ENCODE measurements around the gene KLC3.
"Not testable (repeated sequence)": the region's sequence is repeated elsewhere in the genome, so short reads cannot be mapped to it uniquely, and the experiment has no call there.

The KLC3 gene

GRCh38 chr19:45320997-45321775, 19.4 kb upstream of the KLC3 start:
- no peak for DNase-seq

- no peak for DNase-seq
These were observed 18.7 kb upstream of the KLC3 start for GRCh38 chr19:45321848-45322247.

- DNase-seq, result no peak
These were observed 18.2 kb upstream of the KLC3 start for GRCh38 chr19:45322311-45322710.

- no peak for DNase-seq
These were observed 17.7 kb upstream of the KLC3 start, which contains the start of gene CKM for GRCh38 chr19:45322744-45323281. Gene CKM (minus strand): TSS chr19:45322875. CDS start chr19:45319713, 3,162 bp downstream.

- DNase-seq, result no peak
These were observed 16.9 kb upstream of the KLC3 start for GRCh38 chr19:45323671-45324081.

GRCh38 chr19:45324349-45324907, 16.1 kb upstream of the KLC3 start:
- DNase-seq, result no peak

GRCh38 chr19:45327404-45328143, 13.0 kb upstream of the KLC3 start:
- no peak for DNase-seq

GRCh38 chr19:45331411-45331810, 9.1 kb upstream of the KLC3 start:
- no peak for DNase-seq

- no peak for DNase-seq
These were observed 6.8 kb upstream of the KLC3 start for GRCh38 chr19:45333609-45334303.

- DNase-seq, result not testable (repeated sequence)
These were observed 5.7 kb upstream of the KLC3 start for GRCh38 chr19:45334881-45335280.

- no peak for DNase-seq
These were observed 3.8 kb upstream of the KLC3 start for GRCh38 chr19:45336696-45337251.

- DNase-seq, result no peak
These were observed 921 bp upstream of the KLC3 start for GRCh38 chr19:45339629-45340028.

GRCh38 chr19:45340899-45341453, 426 bp downstream of the KLC3 start:
- no peak for DNase-seq

- no peak for DNase-seq
These were observed 2.4 kb downstream of the KLC3 start for GRCh38 chr19:45342911-45343310.

- no peak for DNase-seq
These were observed 4.3 kb downstream of the KLC3 start for GRCh38 chr19:45344621-45345505.

- no peak for DNase-seq
These were observed 4.9 kb downstream of the KLC3 start for GRCh38 chr19:45345506-45345860.

GRCh38 chr19:45346449-45346848, 5.9 kb downstream of the KLC3 start:
- no peak for DNase-seq

GRCh38 chr19:45347570-45348366, 7.2 kb downstream of the KLC3 start:
- no peak for DNase-seq

GRCh38 chr19:45348367-45349125, 8.0 kb downstream of the KLC3 start:
- DNase-seq, result no peak

- no peak for DNase-seq
These were observed 8.5 kb downstream of the KLC3 start for GRCh38 chr19:45349126-45349415.
